Fibroblast of mammary gland (primary cell): Measurements from ENCODE around the gene PTPRS.
"Not testable (repeated sequence)": the region's sequence is repeated elsewhere in the genome, so short reads cannot be mapped to it uniquely, and the experiment has no call there.

Experiments
- DNase-seq: peaks from one replicate; pipeline ENCODE4 v3.0.0-alpha.2; 2010; ENCODE audit warnings: low read depth
- H3K4me3 ChIP-seq: 2 replicates; pipeline ENCODE4 v1.5.1; 2011; ENCODE audit warnings: low read depth, mild to moderate bottlenecking, low read length, moderate library complexity; ENCODE audit not compliant: control insufficient read depth
- CTCF ChIP-seq: conservative IDR thresholded peaks from 2 replicates; pipeline ENCODE4 v1.5.1; 2011; ENCODE audit warnings: low read depth, low read length, inconsistent platforms; ENCODE audit not compliant: control insufficient read depth, insufficient read depth

Gene PTPRS

GRCh38 chr19:5334366-5334739, 6.3 kb downstream of the PTPRS start:
- no peak overlapping the region for H3K4me3 ChIP-seq
- no peak for DNase-seq
- no peak for TF ChIP-seq CTCF

GRCh38 chr19:5333581-5334365, 6.8 kb downstream of the PTPRS start:
- TF ChIP-seq CTCF, result no peak
- no peak overlapping the region for H3K4me3 ChIP-seq
- no peak for DNase-seq

- DNase-seq, result no peak
- TF ChIP-seq CTCF, result no peak
Observed at GRCh38 chr19:5332501-5332900, 8.1 kb downstream of the PTPRS start.

GRCh38 chr19:5331790-5332189, 8.8 kb downstream of the PTPRS start:
- H3K4me3 ChIP-seq, result no peak overlapping the region
- DNase-seq, result no peak
- no peak for TF ChIP-seq CTCF

More at GRCh38 chr19:5332501-5332900, 8.1 kb downstream of the PTPRS start:
- no peak overlapping the region for H3K4me3 ChIP-seq

GRCh38 chr19:5330307-5330720, 10.3 kb downstream of the PTPRS start:
- H3K4me3 ChIP-seq, result no peak overlapping the region
- DNase-seq, result no peak
- no peak for TF ChIP-seq CTCF

- no peak for DNase-seq
- TF ChIP-seq CTCF, result no peak
- no peak overlapping the region for H3K4me3 ChIP-seq
Observed at GRCh38 chr19:5329141-5329540, 11.5 kb downstream of the PTPRS start.

- not testable (repeated sequence) for H3K4me3 ChIP-seq, DNase-seq
Observed at GRCh38 chr19:5328407-5328806, 12.2 kb downstream of the PTPRS start.
